Dedifferentiated amniotic fluid mesenchymal stem cell (primary cell): ENCODE data around the gene GPX5.

Experiments
- DNase-seq: peaks from one replicate; pipeline ENCODE4 v3.0.0-alpha.2; 2016; ENCODE audit errors: extremely low spot score

Gene GPX5

GRCh38 chr6:28558629-28559028 lies 32.9 kb downstream of the GPX5 start:
- no peak for DNase-seq

GRCh38 chr6:28563430-28564095 lies 37.9 kb downstream of the GPX5 start:
- no peak for DNase-seq

- DNase-seq, result no peak
Measured at GRCh38 chr6:28565823-28566526, 40.3 kb downstream of the GPX5 start.

GRCh38 chr6:28566527-28567252 lies 41.0 kb downstream of the GPX5 start:
- DNase-seq, result no peak

GRCh38 chr6:28567506-28567905 lies 41.8 kb downstream of the GPX5 start:
- DNase-seq, result no peak

GRCh38 chr6:28568515-28569108 lies 42.9 kb downstream of the GPX5 start:
- no peak for DNase-seq

GRCh38 chr6:28569748-28570147 lies 44.1 kb downstream of the GPX5 start:
- DNase-seq, result no peak

GRCh38 chr6:28580475-28580874 lies 54.8 kb downstream of the GPX5 start:
- DNase-seq, result no peak

GRCh38 chr6:28583463-28583862 lies 57.8 kb downstream of the GPX5 start:
- no peak for DNase-seq
